ENCODE measurements around the gene SRP19.

Gene SRP19

DNA sequence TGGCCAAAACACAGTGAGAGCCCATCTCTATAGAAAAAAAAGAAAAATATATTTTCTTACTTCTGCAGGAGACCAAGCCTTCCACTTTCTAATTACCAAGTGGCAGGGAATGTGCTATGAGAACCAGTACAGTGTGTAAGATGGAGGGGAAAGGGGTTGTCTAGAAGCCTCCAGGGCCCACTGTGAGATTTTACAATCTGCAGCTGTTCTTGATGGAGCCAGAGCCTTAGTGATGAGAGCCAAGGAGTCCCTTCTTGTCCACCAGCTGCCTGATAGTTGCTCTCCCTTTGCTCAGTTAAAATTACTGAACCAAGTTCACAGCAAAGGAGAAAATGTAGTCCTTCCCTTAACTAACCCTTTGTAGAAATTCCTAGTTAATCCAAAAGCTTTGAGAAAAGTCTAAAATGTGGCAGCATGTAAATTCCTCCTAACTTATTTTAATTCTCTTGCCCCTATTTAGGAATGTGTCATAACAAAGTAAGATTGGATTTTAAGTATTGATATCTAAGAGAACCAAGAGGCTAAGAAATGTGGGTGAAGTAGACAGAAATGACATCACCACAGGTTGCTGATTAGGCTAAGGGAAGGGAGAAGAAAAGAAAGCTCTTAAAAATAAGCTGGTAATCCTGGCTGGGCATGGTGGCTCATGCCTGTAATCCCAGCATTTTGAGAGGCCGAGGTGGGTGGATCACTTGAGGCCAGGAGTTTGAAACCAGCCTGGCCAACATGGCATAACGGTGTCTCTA is 19.3 kb downstream of the SRP19 start:
- DNase-seq (ENCODE audit: low spot score) = no peak
- no peaks in the 10 kb centered on the region for H3K79me1 ChIP-seq (ENCODE audit: low read depth, low read length)
- WGBS, 2 donors (ENCODE audit: extremely low coverage in 2 of 2, insufficient read length in 2 of 2, insufficient replicate concordance in 1 of 2) = no CpG with 5 or more reads among the region's 2 CpGs

DNA sequence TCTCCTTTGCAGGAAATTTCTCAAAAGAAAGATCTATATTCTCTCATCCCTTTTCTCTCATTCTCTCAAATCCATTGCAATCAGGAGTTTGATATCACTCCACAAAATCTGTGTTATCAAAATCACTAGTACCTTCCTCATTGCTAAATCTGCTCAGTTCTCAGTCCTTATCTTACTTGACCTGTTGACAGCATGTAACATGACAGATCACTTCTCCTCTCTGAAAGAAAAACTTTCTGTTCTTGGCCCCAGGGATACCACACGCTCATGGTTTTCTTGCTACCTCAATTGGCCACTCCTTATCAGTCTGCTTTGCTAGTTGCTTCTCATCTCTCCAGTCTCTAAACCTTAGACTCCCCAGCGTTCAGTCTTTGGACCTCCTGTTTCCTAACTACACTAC is 22.1 kb downstream of the SRP19 start:
- no CpG with 5 or more reads among the region's 2 CpGs for WGBS, 2 donors (ENCODE audit: extremely low coverage in 2 of 2, insufficient read length in 2 of 2, insufficient replicate concordance in 1 of 2)

More for the DNA sequence above, 19.3 kb downstream of the SRP19 start:
- no peak overlapping the region for H2BK5ac ChIP-seq (ENCODE audit: low read length)
- H4K91ac ChIP-seq (ENCODE audit: low read depth, low read length, poor library complexity) = no peak overlapping the region
- H3K9ac ChIP-seq (ENCODE audit: low read depth, low read length, poor library complexity) = no peak overlapping the region
- no peak overlapping the region for H3K23ac ChIP-seq (ENCODE audit: low read depth, low read length, poor library complexity)
- H3K27me3 ChIP-seq (ENCODE audit: control insufficient read depth in 3 of 3, insufficient read depth in 3 of 3, low read depth in 1 of 3, low read length in 3 of 3) = no peaks in the 10 kb centered on the region
- H3K9me3 ChIP-seq (replicated peaks in 1 of 2; ENCODE audit: control insufficient read depth in 2 of 2, insufficient read depth in 1 of 2, low read depth in 1 of 2, low read length in 2 of 2) = no peaks in the 10 kb centered on the region
- H3K14ac ChIP-seq (ENCODE audit: low read length) = no peak overlapping the region
- H3K4me2 ChIP-seq (ENCODE audit: insufficient read depth, low read length, poor library complexity, severe bottlenecking) = no peak overlapping the region
- no peak overlapping the region for H3K27ac ChIP-seq (replicated peaks; ENCODE audit: low read length)
- H2AK5ac ChIP-seq (ENCODE audit: low read depth, low read length) = no peak overlapping the region
- H3K36me3 ChIP-seq (replicated peaks in 1 of 2; ENCODE audit: control insufficient read depth in 2 of 2, insufficient read depth in 2 of 2, low read length in 2 of 2) = peaks cover 19 to 93% of the 10 kb centered on the region in 2 donors
- H2AFZ ChIP-seq (ENCODE audit: low read length) = no peak overlapping the region
- H2BK120ac ChIP-seq (ENCODE audit: low read depth, low read length) = no peak overlapping the region
- no peak overlapping the region for H2BK15ac ChIP-seq (ENCODE audit: low read length)
- no peak overlapping the region for H3K4ac ChIP-seq (ENCODE audit: low read length)
- no peak overlapping the region for H4K8ac ChIP-seq (ENCODE audit: low read depth, low read length)
- no peak overlapping the region for H2BK12ac ChIP-seq (ENCODE audit: low read length)
- no peaks in the 10 kb centered on the region for H3K4me1 ChIP-seq (ENCODE audit: control insufficient read depth in 2 of 2, insufficient read depth in 1 of 2, low read depth in 1 of 2, low read length in 2 of 2)
- H3K4me3 ChIP-seq (ENCODE audit: low read length in 2 of 2) = no peak overlapping the region
- H3K18ac ChIP-seq (ENCODE audit: low read length) = no peak overlapping the region

DNA sequence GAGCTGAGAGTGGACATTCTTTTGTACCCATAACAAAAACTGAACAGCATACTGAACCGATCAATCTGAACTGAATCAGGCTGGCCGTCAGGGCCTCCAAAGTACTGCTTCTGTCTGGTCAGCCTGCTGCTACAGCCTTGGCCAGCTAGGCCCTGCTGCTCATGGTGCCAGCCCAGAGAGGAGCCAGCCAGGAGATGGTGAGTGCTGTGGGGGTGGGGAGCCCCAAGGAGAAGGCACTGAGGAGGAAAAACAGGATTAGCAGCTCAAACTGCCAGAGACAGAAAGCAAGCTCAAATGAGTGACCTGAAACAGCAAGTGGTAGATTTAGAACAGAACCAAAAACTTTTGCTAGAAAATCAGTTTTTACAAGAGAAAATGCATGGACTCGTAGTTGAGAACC is 23.9 kb downstream of the SRP19 start:
- H3K18ac ChIP-seq (ENCODE audit: low read length) = peak overlapping the region; percentile 7
- H3K4me2 ChIP-seq (ENCODE audit: insufficient read depth, low read length, poor library complexity, severe bottlenecking) = no peak overlapping the region
- no peak overlapping the region for H2AFZ ChIP-seq (ENCODE audit: low read length)
- H3K14ac ChIP-seq (ENCODE audit: low read length) = no peak overlapping the region
- H3K27me3 ChIP-seq (ENCODE audit: control insufficient read depth in 3 of 3, insufficient read depth in 3 of 3, low read depth in 1 of 3, low read length in 3 of 3) = no peaks in the 10 kb centered on the region
- no peak for DNase-seq (ENCODE audit: low spot score)
- no peak overlapping the region for H3K4me3 ChIP-seq (ENCODE audit: low read length in 2 of 2)
- H3K4me1 ChIP-seq (ENCODE audit: control insufficient read depth in 2 of 2, insufficient read depth in 1 of 2, low read depth in 1 of 2, low read length in 2 of 2) = no peaks in the 10 kb centered on the region
- H2AK5ac ChIP-seq (ENCODE audit: low read depth, low read length) = no peak overlapping the region
- no peak overlapping the region for H4K91ac ChIP-seq (ENCODE audit: low read depth, low read length, poor library complexity)
- H2BK12ac ChIP-seq (ENCODE audit: low read length) = no peak overlapping the region
- peaks cover 23 to 91% of the 10 kb centered on the region in 2 donors for H3K36me3 ChIP-seq (replicated peaks in 1 of 2; ENCODE audit: control insufficient read depth in 2 of 2, insufficient read depth in 2 of 2, low read length in 2 of 2)
- H2BK5ac ChIP-seq (ENCODE audit: low read length) = no peak overlapping the region
- no peaks in the 10 kb centered on the region for H3K9me3 ChIP-seq (replicated peaks in 1 of 2; ENCODE audit: control insufficient read depth in 2 of 2, insufficient read depth in 1 of 2, low read depth in 1 of 2, low read length in 2 of 2)
- no peak overlapping the region for H3K9ac ChIP-seq (ENCODE audit: low read depth, low read length, poor library complexity)
- H2BK15ac ChIP-seq (ENCODE audit: low read length) = no peak overlapping the region
- peak overlapping the region; percentile 25 for H3K23ac ChIP-seq (ENCODE audit: low read depth, low read length, poor library complexity)
- H3K79me1 ChIP-seq (ENCODE audit: low read depth, low read length) = no peaks in the 10 kb centered on the region
- H3K4ac ChIP-seq (ENCODE audit: low read length) = no peak overlapping the region
- no peak overlapping the region for H4K8ac ChIP-seq (ENCODE audit: low read depth, low read length)
- no CpG with 5 or more reads among the region's 3 CpGs for WGBS, 2 donors (ENCODE audit: extremely low coverage in 2 of 2, insufficient read length in 2 of 2, insufficient replicate concordance in 1 of 2)
- no peak overlapping the region for H2BK120ac ChIP-seq (ENCODE audit: low read depth, low read length)
- H3K27ac ChIP-seq (replicated peaks; ENCODE audit: low read length) = no peak overlapping the region

More for the DNA sequence above, 22.1 kb downstream of the SRP19 start:
- DNase-seq (ENCODE audit: low spot score) = no peak
- H2AK5ac ChIP-seq (ENCODE audit: low read depth, low read length) = no peak overlapping the region
- no peak overlapping the region for H2BK120ac ChIP-seq (ENCODE audit: low read depth, low read length)
- peaks cover 25 to 92% of the 10 kb centered on the region in 2 donors for H3K36me3 ChIP-seq (replicated peaks in 1 of 2; ENCODE audit: control insufficient read depth in 2 of 2, insufficient read depth in 2 of 2, low read length in 2 of 2)
- no peak overlapping the region for H3K4me2 ChIP-seq (ENCODE audit: insufficient read depth, low read length, poor library complexity, severe bottlenecking)
- H2BK12ac ChIP-seq (ENCODE audit: low read length) = no peak overlapping the region
- H3K27ac ChIP-seq (replicated peaks; ENCODE audit: low read length) = no peak overlapping the region
- no peak overlapping the region for H3K14ac ChIP-seq (ENCODE audit: low read length)
- H2BK15ac ChIP-seq (ENCODE audit: low read length) = no peak overlapping the region
- no peaks in the 10 kb centered on the region for H3K9me3 ChIP-seq (replicated peaks in 1 of 2; ENCODE audit: control insufficient read depth in 2 of 2, insufficient read depth in 1 of 2, low read depth in 1 of 2, low read length in 2 of 2)
- H2AFZ ChIP-seq (ENCODE audit: low read length) = no peak overlapping the region
- no peaks in the 10 kb centered on the region for H3K27me3 ChIP-seq (ENCODE audit: control insufficient read depth in 3 of 3, insufficient read depth in 3 of 3, low read depth in 1 of 3, low read length in 3 of 3)
- H3K79me1 ChIP-seq (ENCODE audit: low read depth, low read length) = no peaks in the 10 kb centered on the region
- H3K18ac ChIP-seq (ENCODE audit: low read length) = no peak overlapping the region
- no peak overlapping the region for H2BK5ac ChIP-seq (ENCODE audit: low read length)
- no peak overlapping the region for H4K91ac ChIP-seq (ENCODE audit: low read depth, low read length, poor library complexity)
- H3K4ac ChIP-seq (ENCODE audit: low read length) = no peak overlapping the region
- H3K4me3 ChIP-seq (ENCODE audit: low read length in 2 of 2) = no peak overlapping the region
- H3K9ac ChIP-seq (ENCODE audit: low read depth, low read length, poor library complexity) = no peak overlapping the region
- no peak overlapping the region for H4K8ac ChIP-seq (ENCODE audit: low read depth, low read length)
- no peak overlapping the region for H3K23ac ChIP-seq (ENCODE audit: low read depth, low read length, poor library complexity)
- H3K4me1 ChIP-seq (ENCODE audit: control insufficient read depth in 2 of 2, insufficient read depth in 1 of 2, low read depth in 1 of 2, low read length in 2 of 2) = no peaks in the 10 kb centered on the region

DNA sequence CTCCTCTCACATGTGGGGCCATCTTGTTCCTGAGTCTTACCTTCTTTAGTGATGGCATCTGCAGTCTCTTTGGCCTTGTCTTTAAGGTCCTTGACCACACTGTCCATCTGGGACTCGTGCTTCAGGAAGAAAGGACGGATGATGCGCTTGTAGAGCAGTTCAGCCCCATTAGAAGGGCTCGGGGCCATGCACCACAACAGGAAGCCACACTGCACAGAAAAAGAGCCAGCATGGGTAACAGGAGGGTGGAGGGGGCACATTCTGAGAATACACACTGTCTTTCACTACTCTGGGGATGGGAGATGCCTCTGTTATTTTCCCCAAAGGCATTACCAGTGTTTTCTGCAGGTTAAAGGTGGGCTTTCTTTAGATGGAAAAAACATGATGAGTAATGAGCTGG is 25.9 kb downstream of the SRP19 start:
- Histone ChIP-seq H2AFZ (ENCODE audit: low read length) (no peak overlapping the region), H3K27me3 (ENCODE audit: control insufficient read depth in 3 of 3, insufficient read depth in 3 of 3, low read depth in 1 of 3, low read length in 3 of 3) (no peaks in the 10 kb centered on the region), H4K91ac (ENCODE audit: low read depth, low read length, poor library complexity) (no peak overlapping the region), H3K4me1 (ENCODE audit: control insufficient read depth in 2 of 2, insufficient read depth in 1 of 2, low read depth in 1 of 2, low read length in 2 of 2) (no peaks in the 10 kb centered on the region), H2BK12ac (ENCODE audit: low read length) (no peak overlapping the region), H3K9me3 (replicated peaks in 1 of 2; ENCODE audit: control insufficient read depth in 2 of 2, insufficient read depth in 1 of 2, low read depth in 1 of 2, low read length in 2 of 2) (no peaks in the 10 kb centered on the region), H3K14ac (ENCODE audit: low read length) (no peak overlapping the region), H4K8ac (ENCODE audit: low read depth, low read length) (no peak overlapping the region), H3K79me1 (ENCODE audit: low read depth, low read length) (no peaks in the 10 kb centered on the region), H3K4me2 (ENCODE audit: insufficient read depth, low read length, poor library complexity, severe bottlenecking) (no peak overlapping the region), H3K27ac (replicated peaks; ENCODE audit: low read length) (no peak overlapping the region), H3K18ac (ENCODE audit: low read length) (no peak overlapping the region), H3K36me3 (replicated peaks in 1 of 2; ENCODE audit: control insufficient read depth in 2 of 2, insufficient read depth in 2 of 2, low read length in 2 of 2) (peaks cover 23 to 80% of the 10 kb centered on the region in 2 donors), H3K9ac (ENCODE audit: low read depth, low read length, poor library complexity) (no peak overlapping the region), H3K4me3 (ENCODE audit: low read length in 2 of 2) (no peak overlapping the region), H3K4ac (ENCODE audit: low read length) (no peak overlapping the region), H2BK120ac (ENCODE audit: low read depth, low read length) (no peak overlapping the region), H2AK5ac (ENCODE audit: low read depth, low read length) (no peak overlapping the region), H3K23ac (ENCODE audit: low read depth, low read length, poor library complexity) (no peak overlapping the region), H2BK5ac (ENCODE audit: low read length) (no peak overlapping the region), H2BK15ac (ENCODE audit: low read length) (no peak overlapping the region)
- DNase-seq (ENCODE audit: low spot score) = no peak
- WGBS, 2 donors (ENCODE audit: extremely low coverage in 2 of 2, insufficient read length in 2 of 2, insufficient replicate concordance in 1 of 2) = no CpG with 5 or more reads among the region's 4 CpGs
